Measurements from ENCODE around the gene TRPM8.

DNA sequence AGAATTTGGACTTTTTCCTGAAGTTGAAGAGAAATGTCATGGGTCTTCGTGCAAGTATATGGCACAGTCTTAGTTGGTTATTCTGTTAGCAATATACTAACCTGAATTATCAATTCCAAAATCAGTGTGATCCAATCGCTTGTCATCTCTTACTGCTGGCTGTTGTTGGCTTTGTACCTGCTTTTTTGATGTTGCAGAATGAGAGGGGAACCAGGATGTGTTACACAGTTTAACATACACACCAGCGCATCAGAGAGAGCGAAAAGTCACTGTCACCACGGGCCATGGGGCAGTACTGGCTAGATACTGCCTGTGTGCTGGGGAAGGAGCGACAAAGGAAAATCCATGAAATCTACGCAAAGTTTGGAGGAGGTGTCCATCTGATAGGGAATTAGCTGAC is 74.0 kb downstream of the TRPM8 start:
- TF ChIP-seq, protein P1, sequence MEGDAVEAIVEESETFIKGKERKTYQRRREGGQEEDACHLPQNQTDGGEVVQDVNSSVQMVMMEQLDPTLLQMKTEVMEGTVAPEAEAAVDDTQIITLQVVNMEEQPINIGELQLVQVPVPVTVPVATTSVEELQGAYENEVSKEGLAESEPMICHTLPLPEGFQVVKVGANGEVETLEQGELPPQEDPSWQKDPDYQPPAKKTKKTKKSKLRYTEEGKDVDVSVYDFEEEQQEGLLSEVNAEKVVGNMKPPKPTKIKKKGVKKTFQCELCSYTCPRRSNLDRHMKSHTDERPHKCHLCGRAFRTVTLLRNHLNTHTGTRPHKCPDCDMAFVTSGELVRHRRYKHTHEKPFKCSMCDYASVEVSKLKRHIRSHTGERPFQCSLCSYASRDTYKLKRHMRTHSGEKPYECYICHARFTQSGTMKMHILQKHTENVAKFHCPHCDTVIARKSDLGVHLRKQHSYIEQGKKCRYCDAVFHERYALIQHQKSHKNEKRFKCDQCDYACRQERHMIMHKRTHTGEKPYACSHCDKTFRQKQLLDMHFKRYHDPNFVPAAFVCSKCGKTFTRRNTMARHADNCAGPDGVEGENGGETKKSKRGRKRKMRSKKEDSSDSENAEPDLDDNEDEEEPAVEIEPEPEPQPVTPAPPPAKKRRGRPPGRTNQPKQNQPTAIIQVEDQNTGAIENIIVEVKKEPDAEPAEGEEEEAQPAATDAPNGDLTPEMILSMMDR (IDR thresholded peaks at IDR 0.05; ENCODE audit: low read depth, low read length) = no peak
- TF ChIP-seq POLR2A (IDR thresholded peaks at IDR 0.05; ENCODE audit: extremely low read depth, insufficient read length) = no peak

Data from NB4 (cell line).